ENCODE results near the gene CPN2. TPM values are rescaled to one million over a fixed set of nuclear protein-coding genes. Genes with fewer than 3 reads are reported as not detected.

The CPN2 gene
- total and polyA plus RNA-seq, 3 donors from 2014 or later: 0.36 to 1.4 (median 1.1) TPM

DNA sequence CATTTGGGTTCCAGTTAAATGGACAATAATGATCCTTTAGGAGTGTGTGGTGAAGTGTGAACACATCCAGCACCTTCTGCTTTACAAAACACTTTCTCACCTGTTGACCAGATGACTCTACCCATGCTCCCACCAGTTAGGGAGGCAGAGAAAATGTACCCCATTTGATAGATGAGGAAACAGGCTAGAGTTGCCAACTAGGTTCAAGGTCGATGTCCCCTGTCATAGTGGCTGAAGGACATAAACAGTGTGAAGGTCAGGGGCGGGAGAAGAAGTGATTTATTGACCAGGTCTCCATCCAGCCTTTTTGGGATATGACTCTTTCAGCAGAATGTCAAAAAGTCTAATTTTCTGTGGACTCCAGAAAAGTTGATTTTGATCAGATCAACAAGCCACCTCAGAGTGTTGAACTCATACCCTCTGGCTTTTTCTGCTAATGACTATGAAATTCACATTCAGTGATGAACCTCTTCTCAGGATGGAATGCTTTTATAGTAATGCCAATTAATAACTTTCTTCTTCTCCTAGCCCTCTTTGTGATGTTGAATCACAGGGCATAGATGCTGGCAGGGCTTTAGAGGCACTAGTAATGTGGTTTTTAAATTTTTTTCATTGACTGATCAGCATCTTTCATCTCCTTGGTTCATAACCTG lies 57.5 kb downstream of the CPN2 start:
- 83 to 86% methylated on average over 2 of the region's 2 CpGs for WGBS, 2 donors
- Histone ChIP-seq H3K36me3 (ENCODE audit: low read depth, missing control alignments) (no peaks in the 10 kb centered on the region), H3K27ac (no peak overlapping the region), H3K4me1 (no peaks in the 10 kb centered on the region), H3K9me3 (no peaks in the 10 kb centered on the region), H3K27me3 (no peaks in the 10 kb centered on the region), H3K4me3 (no peak overlapping the region)
- TF ChIP-seq POLR2A (IDR thresholded peaks at IDR 0.05) (no peak), CTCF (IDR thresholded peaks at IDR 0.05) (no peak)
- intact Hi-C loops (cut with DNase I; ENCODE audit: low total_unique reads): no loop called here
- no peak for DNase-seq

GRCh38 chr3:194292331-194292730 lies 58.8 kb downstream of the CPN2 start:
- Histone ChIP-seq H3K36me3 (ENCODE audit: low read depth, missing control alignments) (no peaks in the 10 kb centered on the region), H3K27ac (no peak overlapping the region), H3K4me3 (no peak overlapping the region), H3K4me1 (no peaks in the 10 kb centered on the region), H3K27me3 (no peaks in the 10 kb centered on the region), H3K9me3 (no peaks in the 10 kb centered on the region)
- no peak for DNase-seq
- no peak for TF ChIP-seq POLR2A (IDR thresholded peaks at IDR 0.05)
- no peak for TF ChIP-seq CTCF (IDR thresholded peaks at IDR 0.05)
- WGBS, 2 donors: 98 to 100% methylated on average over 3 of the region's 3 CpGs
- intact Hi-C loops (cut with DNase I; ENCODE audit: low total_unique reads): no loop called here

Other genes starting within 250 kb of the CPN2 start
- gene HES1, start 215.2 kb downstream of the CPN2 start, total RNA-seq: 10 to 100 TPM; 38.9 to 41.1 TPM
- gene HES1, start 215.2 kb downstream of the CPN2 start, polyA plus RNA-seq (ENCODE audit: insufficient read depth, low read depth, low replicate concordance): 17.5 TPM
- under 1 TPM in 1 of 2 donors, not detected in 1; 0.06 TPM for gene LRRC15, start 18.4 kb upstream of the CPN2 start, total RNA-seq
- gene LRRC15, start 18.4 kb upstream of the CPN2 start, polyA plus RNA-seq (ENCODE audit: insufficient read depth, low read depth, low replicate concordance): 0.75 TPM
- gene GP5, start 47.9 kb upstream of the CPN2 start, total RNA-seq: under 1 TPM; 0.06 to 0.16 TPM
- gene GP5, start 47.9 kb upstream of the CPN2 start, polyA plus RNA-seq (ENCODE audit: insufficient read depth, low read depth, low replicate concordance): not detected
- 10 to 100 TPM; 51.8 to 62.3 TPM for gene ATP13A3, start 135.7 kb upstream of the CPN2 start, total RNA-seq
- gene ATP13A3, start 135.7 kb upstream of the CPN2 start, polyA plus RNA-seq (ENCODE audit: insufficient read depth, low read depth, low replicate concordance): 26.6 TPM

All from testis (tissue), 3 donors.